ENCODE data around the gene PRUNE2. TPM values are rescaled to one million over a fixed set of nuclear protein-coding genes. Genes with fewer than 3 reads are reported as not detected.
A peak's percentile ranks its signal among the peaks of the same experiment; 100 is the strongest.

The PRUNE2 gene
- total and polyA plus RNA-seq, 11 donors = 0.51 to 7.7 (median 1.4) TPM

- TF ChIP-seq, protein P1, sequence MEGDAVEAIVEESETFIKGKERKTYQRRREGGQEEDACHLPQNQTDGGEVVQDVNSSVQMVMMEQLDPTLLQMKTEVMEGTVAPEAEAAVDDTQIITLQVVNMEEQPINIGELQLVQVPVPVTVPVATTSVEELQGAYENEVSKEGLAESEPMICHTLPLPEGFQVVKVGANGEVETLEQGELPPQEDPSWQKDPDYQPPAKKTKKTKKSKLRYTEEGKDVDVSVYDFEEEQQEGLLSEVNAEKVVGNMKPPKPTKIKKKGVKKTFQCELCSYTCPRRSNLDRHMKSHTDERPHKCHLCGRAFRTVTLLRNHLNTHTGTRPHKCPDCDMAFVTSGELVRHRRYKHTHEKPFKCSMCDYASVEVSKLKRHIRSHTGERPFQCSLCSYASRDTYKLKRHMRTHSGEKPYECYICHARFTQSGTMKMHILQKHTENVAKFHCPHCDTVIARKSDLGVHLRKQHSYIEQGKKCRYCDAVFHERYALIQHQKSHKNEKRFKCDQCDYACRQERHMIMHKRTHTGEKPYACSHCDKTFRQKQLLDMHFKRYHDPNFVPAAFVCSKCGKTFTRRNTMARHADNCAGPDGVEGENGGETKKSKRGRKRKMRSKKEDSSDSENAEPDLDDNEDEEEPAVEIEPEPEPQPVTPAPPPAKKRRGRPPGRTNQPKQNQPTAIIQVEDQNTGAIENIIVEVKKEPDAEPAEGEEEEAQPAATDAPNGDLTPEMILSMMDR (IDR thresholded peaks at IDR 0.05) = no peak
- no peak for TF ChIP-seq POLR2A (IDR thresholded peaks at IDR 0.05)
- Histone ChIP-seq H3K27ac (peak overlapping the region in 1 of 12 donors; percentile 85), H3K4me3 (no peak overlapping the region), H3K36me3 (no peaks in the 10 kb centered on the region), H3K9me3 (no peaks in the 10 kb centered on the region), H3K4me1 (peaks cover 0 to 64% (median 3%) of the 10 kb centered on the region in 12 donors), H3K27me3 (no peaks in the 10 kb centered on the region)
- WGBS, 4 donors = 64 to 73% (median 67%) methylated on average over 3 of the region's 3 CpGs
- DNase-seq (no peak), ATAC-seq (no peak)
- intact Hi-C loops (cut with DNase I) = no loop called here
Measured at GRCh38 chr9:76620996-76621395, 284.9 kb downstream of the PRUNE2 start.

DNA sequence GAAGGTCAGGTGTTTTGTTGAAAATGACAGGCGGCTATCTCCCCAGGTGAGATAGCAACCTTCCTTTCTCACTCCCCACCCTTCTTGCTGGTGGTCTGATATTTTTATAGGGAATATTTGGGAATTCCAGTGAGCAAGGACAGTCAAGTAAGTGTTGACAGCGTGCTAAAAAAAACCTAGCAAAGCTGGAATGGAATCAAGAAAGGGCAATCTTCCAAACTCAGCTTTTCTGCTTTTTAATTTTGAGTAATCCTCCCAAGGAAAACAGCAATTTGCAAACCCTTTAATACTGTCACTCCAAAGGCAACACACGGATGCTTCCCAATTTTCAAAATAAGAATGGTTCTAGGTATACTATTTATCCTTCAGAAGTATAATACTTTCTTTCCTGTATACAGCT lies 285.3 kb downstream of the PRUNE2 start:
- WGBS, 4 donors = 41 to 50% (median 48%) methylated on average over 3 of the region's 3 CpGs
- Histone ChIP-seq H3K4me1 (peaks cover 0 to 64% (median 3%) of the 10 kb centered on the region in 12 donors), H3K27me3 (no peaks in the 10 kb centered on the region), H3K9me3 (no peaks in the 10 kb centered on the region), H3K27ac (peak overlapping the region in 2 of 12 donors; percentile 18 to 85), H3K36me3 (no peaks in the 10 kb centered on the region), H3K4me3 (no peak overlapping the region)
- no peak for DNase-seq
- TF ChIP-seq, protein P1 (IDR thresholded peaks at IDR 0.05) = no peak
- TF ChIP-seq POLR2A (IDR thresholded peaks at IDR 0.05) = no peak
- intact Hi-C loops (cut with DNase I) = no loop called here
- no peak for ATAC-seq

DNA sequence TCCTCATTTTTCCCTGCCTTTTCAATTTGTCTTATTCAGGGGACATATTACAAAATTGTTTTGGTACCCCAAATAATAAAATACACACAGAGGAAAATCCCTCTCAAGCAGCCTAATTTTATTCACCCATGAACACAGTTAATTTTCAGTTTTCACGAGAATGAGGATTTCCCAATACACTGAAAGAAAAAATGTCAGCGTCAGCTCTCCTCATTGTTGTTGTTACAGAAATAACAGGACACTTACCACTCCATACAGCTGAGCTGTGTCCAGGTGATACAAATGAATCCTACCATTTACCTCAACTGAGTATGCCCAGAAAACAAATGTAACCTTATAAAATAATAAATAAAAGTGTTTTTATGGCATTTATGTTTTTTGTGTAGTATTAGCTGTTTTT lies 286.3 kb downstream of the PRUNE2 start:
- intact Hi-C loops (cut with DNase I) = no loop called here
- WGBS, 4 donors = 40 to 59% (median 51%) methylated on average over 2 of the region's 2 CpGs

DNA sequence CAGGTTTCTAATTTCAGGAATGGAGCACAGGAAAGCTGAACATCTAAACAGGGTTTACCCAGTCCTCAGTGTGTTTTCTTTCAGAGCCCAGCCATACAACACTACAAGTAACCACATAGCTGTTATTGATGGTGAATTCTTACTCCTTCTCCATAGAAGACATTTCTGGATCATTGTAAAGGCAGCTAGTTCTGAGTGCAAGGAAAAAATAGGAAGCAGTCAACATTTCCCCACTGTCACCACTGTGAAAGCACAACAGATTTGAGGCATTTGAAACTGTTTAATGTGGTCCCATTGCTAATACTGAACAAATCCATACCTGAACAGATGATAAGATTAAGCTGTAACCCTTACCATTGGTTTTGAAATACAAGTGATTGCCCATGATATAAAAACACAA lies 286.7 kb downstream of the PRUNE2 start:
- no peak for ATAC-seq
- Histone ChIP-seq H3K4me1 (peaks cover 0 to 75% (median 3%) of the 10 kb centered on the region in 12 donors), H3K27ac (peak overlapping the region in 4 of 12 donors; percentile 8 to 85 (median 20))

More for the DNA sequence above, 286.3 kb downstream of the PRUNE2 start:
- Histone ChIP-seq H3K36me3 (no peaks in the 10 kb centered on the region), H3K27me3 (no peaks in the 10 kb centered on the region), H3K9me3 (no peaks in the 10 kb centered on the region), H3K4me3 (no peak overlapping the region), H3K4me1 (peaks cover 0 to 73% (median 3%) of the 10 kb centered on the region in 12 donors), H3K27ac (peak overlapping the region in 2 of 12 donors; percentile 25 to 85)
- ATAC-seq (peak in 1 of 4 donors; percentile 41), DNase-seq (no peak)
- no peak for TF ChIP-seq POLR2A (IDR thresholded peaks at IDR 0.05)
- TF ChIP-seq, protein P1 (IDR thresholded peaks at IDR 0.05) = no peak

More for the DNA sequence above, 286.7 kb downstream of the PRUNE2 start:
- no peak for TF ChIP-seq POLR2A (IDR thresholded peaks at IDR 0.05)
- TF ChIP-seq, protein P1 (IDR thresholded peaks at IDR 0.05) = no peak
- no peak overlapping the region for H3K4me3 ChIP-seq
- no peak for DNase-seq
- no peaks in the 10 kb centered on the region for H3K36me3 ChIP-seq
- no peaks in the 10 kb centered on the region for H3K27me3 ChIP-seq
- intact Hi-C loops (cut with DNase I) = no loop called here
- H3K9me3 ChIP-seq = no peaks in the 10 kb centered on the region

All from heart left ventricle (tissue), 16 donors.